H1 (cell line): ENCODE measurements around the gene SNAI1.

Source experiments
- CEBPB ChIP-seq: IDR thresholded peaks from 2 replicates; pipeline ENCODE4 v1.6.1; 2012; ENCODE audit warnings: low read depth, low read length
- EZH2 ChIP-seq: fragments of 200-600 bp; sonication (generic); IDR thresholded peaks from 2 replicates; pipeline ENCODE4 v1.7.1; 2012; ENCODE audit warnings: low read depth, mild to moderate bottlenecking, moderate library complexity, low read length, inconsistent platforms; ENCODE audit not compliant: severe bottlenecking
- HDAC2 ChIP-seq, 2 experiments: fragments of 300-600 bp in 1 of 2; sonication (generic) in 1 of 2; IDR thresholded peaks; 2 replicates each; pipeline ENCODE4 v1.6.1; 2011 to 2012; ENCODE audit warnings: low read depth in 2 of 2, low read length in 2 of 2, mild to moderate bottlenecking in 2 of 2, moderate library complexity in 2 of 2, borderline replicate concordance in 1 of 2, inconsistent platforms in 1 of 2
- PHF8 ChIP-seq: fragments of 200-600 bp; sonication (generic); conservative IDR thresholded peaks from 2 replicates; pipeline ENCODE4 v1.7.1; 2012; ENCODE audit warnings: low read depth, mild to moderate bottlenecking, inconsistent platforms, low read length, moderate library complexity
- POLR2A ChIP-seq, 2 experiments: IDR thresholded peaks; 1 replicate in 1 of 2; 2 replicates in 1 of 2; pipeline ENCODE4 v1.6.1; 2011; ENCODE audit warnings: low read depth in 2 of 2, low read length in 2 of 2, mild to moderate bottlenecking in 2 of 2; ENCODE audit errors: control extremely low read depth in 1 of 2
- POLR2AphosphoS5 ChIP-seq: IDR thresholded peaks from 2 replicates; pipeline ENCODE4 v1.6.1; 2011; ENCODE audit warnings: low read depth, low read length
- RNF2 ChIP-seq: fragments of 200-900, 300-1000 bp; sonication (generic); IDR thresholded peaks from 2 replicates; pipeline ENCODE4 v1.7.1; 2016; ENCODE audit warnings: borderline replicate concordance, low read depth, mild to moderate bottlenecking, antibody characterized with exemption, low read length; ENCODE audit not compliant: poor library complexity, severe bottlenecking; ENCODE audit errors: missing control alignments
- SIN3A ChIP-seq, 2 experiments: IDR thresholded peaks in 1 of 2; conservative IDR thresholded peaks in 1 of 2; 2 replicates each; pipeline ENCODE4 v1.6.1; 2011 to 2012; ENCODE audit warnings: low read length in 2 of 2, improper control_type of control experiment in 1 of 2, low read depth in 1 of 2, mild to moderate bottlenecking in 1 of 2
- TCF12 ChIP-seq: IDR thresholded peaks from 2 replicates; pipeline ENCODE4 v1.6.1; 2011; ENCODE audit warnings: low read depth, mild to moderate bottlenecking, low read length
- ZNF274 ChIP-seq: IDR thresholded peaks from 2 replicates; pipeline ENCODE4 v1.7.0; 2012; ENCODE audit warnings: low read length, borderline replicate concordance; ENCODE audit errors: extremely low read depth

GRCh38 chr20:49985157-49985556 is 2.4 kb downstream of the SNAI1 start:
- no peak for TF ChIP-seq POLR2A (IDR thresholded peaks at IDR 0.05; ENCODE audit: control extremely low read depth in 1 of 2, low read depth in 2 of 2, low read length in 2 of 2)
- no peak for TF ChIP-seq ZNF274
- TF ChIP-seq RNF2, result no peak
- no peak for TF ChIP-seq HDAC2 (IDR thresholded peaks at IDR 0.05; ENCODE audit: borderline replicate concordance in 1 of 2, low read depth in 2 of 2, low read length in 2 of 2)
- no peak for TF ChIP-seq PHF8
- TF ChIP-seq CEBPB, result no peak
- no peak for TF ChIP-seq EZH2
- no peak for TF ChIP-seq SIN3A (conservative IDR thresholded peaks at IDR 0.05 in 1 of 2, IDR thresholded peaks at IDR 0.05 in 1 of 2; ENCODE audit: low read depth in 1 of 2, low read length in 2 of 2)
- no peak for TF ChIP-seq TCF12
- TF ChIP-seq POLR2AphosphoS5, result no peak
